ENCODE data around the gene RDH5. TPM values are rescaled to one million over a fixed set of nuclear protein-coding genes. Genes with fewer than 3 reads are reported as not detected.

The RDH5 gene
- total and polyA plus RNA-seq, 2 experiments from 2014 or later = 17.6 to 27.2 TPM

GRCh38 chr12:55711786-55712553 is 8.2 kb upstream of the RDH5 start:
- Histone ChIP-seq H4K20me1 (ENCODE audit: insufficient read depth) (no peaks in the 10 kb centered on the region), H3K79me2 (ENCODE audit: insufficient read depth) (0 out of 2 replicates have a peak, but pooled peaks cover 4% of the 10 kb centered on the region), H3K27me3 (replicated peaks; ENCODE audit: insufficient read depth) (no peaks in the 10 kb centered on the region), H3K36me3 (ENCODE audit: low read depth) (no peaks in the 10 kb centered on the region), H3F3A (ENCODE audit: insufficient read depth) (peaks cover 35% of the 10 kb centered on the region), H3K9ac (0 out of 2 replicates have a peak overlapping the region, but pooled peaks have one; percentile 0), H3K4me1 (ENCODE audit: insufficient read depth) (peaks cover 34% of the 10 kb centered on the region), H3K9me3 (ENCODE audit: low read depth) (no peaks in the 10 kb centered on the region), H3K4me3 (no peak overlapping the region), H3K4me2 (ENCODE audit: unreplicated experiment) (no peak overlapping the region), H2AFZ (peak overlapping the region; percentile 6), H3K27ac (peak overlapping the region; percentile 55), H3K9me2 (ENCODE audit: insufficient read depth) (no peaks in the 10 kb centered on the region)
- no peak for TF ChIP-seq EZH2phosphoT487 (IDR thresholded peaks at IDR 0.05; ENCODE audit: insufficient read depth, low read depth)
- TF ChIP-seq EZH2 (IDR thresholded peaks at IDR 0.05; ENCODE audit: insufficient read depth, poor library complexity, severe bottlenecking) = no peak
- DNase-seq = no peak
- WGBS, 2 experiments (ENCODE audit: low coverage in 1 of 2, low lambda C conversion rate in 2 of 2, missing lambda C conversion rate in 2 of 2) = 56 to 62% methylated on average over 4 of the region's 4 CpGs
- in situ Hi-C loops (cut with MboI) = no loop called here

- 0 to 8% methylated on average over 1 of the region's 1 CpG for WGBS, 2 experiments (ENCODE audit: low coverage in 1 of 2, low lambda C conversion rate in 2 of 2, missing lambda C conversion rate in 2 of 2)
- no peaks in the 10 kb centered on the region for H3K27me3 ChIP-seq (replicated peaks; ENCODE audit: insufficient read depth)
- in situ Hi-C loops (cut with MboI) = no loop called here
- 0 out of 2 replicates have a peak, but pooled peaks cover 4% of the 10 kb centered on the region for H3K79me2 ChIP-seq (ENCODE audit: insufficient read depth)
- no peaks in the 10 kb centered on the region for H3K36me3 ChIP-seq (ENCODE audit: low read depth)
- peak; percentile 48 for DNase-seq
- H3K9ac ChIP-seq = 0 out of 2 replicates have a peak overlapping the region, but pooled peaks have one; percentile 0
- peaks cover 43% of the 10 kb centered on the region for H3K4me1 ChIP-seq (ENCODE audit: insufficient read depth)
- H3K4me2 ChIP-seq (ENCODE audit: unreplicated experiment) = peak overlapping the region; percentile 29
- H3K4me3 ChIP-seq = no peak overlapping the region
- H3K9me3 ChIP-seq (ENCODE audit: low read depth) = no peaks in the 10 kb centered on the region
- H3F3A ChIP-seq (ENCODE audit: insufficient read depth) = peaks cover 43% of the 10 kb centered on the region
- peak overlapping the region; percentile 6 for H2AFZ ChIP-seq
- H4K20me1 ChIP-seq (ENCODE audit: insufficient read depth) = no peaks in the 10 kb centered on the region
- H3K27ac ChIP-seq = peak overlapping the region; percentile 55
- H3K9me2 ChIP-seq (ENCODE audit: insufficient read depth) = no peaks in the 10 kb centered on the region
- TF ChIP-seq EZH2phosphoT487 (IDR thresholded peaks at IDR 0.05; ENCODE audit: insufficient read depth, low read depth) = no peak
- no peak for TF ChIP-seq EZH2 (IDR thresholded peaks at IDR 0.05; ENCODE audit: insufficient read depth, poor library complexity, severe bottlenecking)
Measured at GRCh38 chr12:55712700-55713415, 7.3 kb upstream of the RDH5 start.

- Histone ChIP-seq H3K4me1 (ENCODE audit: insufficient read depth) (peaks cover 49% of the 10 kb centered on the region), H2AFZ (no peak overlapping the region), H3K4me3 (no peak overlapping the region), H3F3A (ENCODE audit: insufficient read depth) (peaks cover 52% of the 10 kb centered on the region), H3K9ac (0 out of 2 replicates have a peak overlapping the region, but pooled peaks have one; percentile 0), H3K9me2 (ENCODE audit: insufficient read depth) (no peaks in the 10 kb centered on the region), H3K27me3 (replicated peaks; ENCODE audit: insufficient read depth) (no peaks in the 10 kb centered on the region), H3K27ac (peak overlapping the region; percentile 55), H4K20me1 (ENCODE audit: insufficient read depth) (no peaks in the 10 kb centered on the region), H3K79me2 (ENCODE audit: insufficient read depth) (0 out of 2 replicates have a peak, but pooled peaks cover 4% of the 10 kb centered on the region), H3K36me3 (ENCODE audit: low read depth) (no peaks in the 10 kb centered on the region), H3K9me3 (ENCODE audit: low read depth) (no peaks in the 10 kb centered on the region), H3K4me2 (ENCODE audit: unreplicated experiment) (peak overlapping the region; percentile 29)
- 19 to 29% methylated on average over 2 of the region's 2 CpGs for WGBS, 2 experiments (ENCODE audit: low coverage in 1 of 2, low lambda C conversion rate in 2 of 2, missing lambda C conversion rate in 2 of 2)
- in situ Hi-C loops (cut with MboI) = no loop called here
- peak; percentile 93 for DNase-seq
- TF ChIP-seq EZH2 (IDR thresholded peaks at IDR 0.05; ENCODE audit: insufficient read depth, poor library complexity, severe bottlenecking) (no peak), EZH2phosphoT487 (IDR thresholded peaks at IDR 0.05; ENCODE audit: insufficient read depth, low read depth) (no peak)
Measured at GRCh38 chr12:55713721-55714120, 6.5 kb upstream of the RDH5 start.

- peaks cover 63% of the 10 kb centered on the region for H3K4me1 ChIP-seq (ENCODE audit: insufficient read depth)
- H3K9me3 ChIP-seq (ENCODE audit: low read depth) = no peaks in the 10 kb centered on the region
- H3K4me2 ChIP-seq (ENCODE audit: unreplicated experiment) = peak overlapping the region; percentile 78
- no peaks in the 10 kb centered on the region for H3K27me3 ChIP-seq (replicated peaks; ENCODE audit: insufficient read depth)
- H3K4me3 ChIP-seq = peak overlapping the region; percentile 85
- H3F3A ChIP-seq (ENCODE audit: insufficient read depth) = peaks cover 64% of the 10 kb centered on the region
- H3K79me2 ChIP-seq (ENCODE audit: insufficient read depth) = 0 out of 2 replicates have a peak, but pooled peaks cover 4% of the 10 kb centered on the region
- H3K36me3 ChIP-seq (ENCODE audit: low read depth) = no peaks in the 10 kb centered on the region
- no peaks in the 10 kb centered on the region for H4K20me1 ChIP-seq (ENCODE audit: insufficient read depth)
- in situ Hi-C loops (cut with MboI) = no loop called here
- H2AFZ ChIP-seq = peak overlapping the region; percentile 89
- 61% methylated on average over 7 of the region's 7 CpGs for WGBS, 2 experiments (ENCODE audit: low coverage in 1 of 2, low lambda C conversion rate in 2 of 2, missing lambda C conversion rate in 2 of 2)
- H3K27ac ChIP-seq = peak overlapping the region; percentile 90
- TF ChIP-seq EZH2phosphoT487 (IDR thresholded peaks at IDR 0.05; ENCODE audit: insufficient read depth, low read depth) = no peak
- no peak for TF ChIP-seq EZH2 (IDR thresholded peaks at IDR 0.05; ENCODE audit: insufficient read depth, poor library complexity, severe bottlenecking)
- no peaks in the 10 kb centered on the region for H3K9me2 ChIP-seq (ENCODE audit: insufficient read depth)
- no peak for DNase-seq
- H3K9ac ChIP-seq = peak overlapping the region; percentile 89
Measured at GRCh38 chr12:55715169-55715764, 4.9 kb upstream of the RDH5 start.
